Limb (tissue), 2 donors: ENCODE data around the gene ALG2.
A peak's percentile ranks its signal among the peaks of the same experiment; 100 is the strongest.

ENCODE experiments used
- DNase-seq, 2 donors: peaks; one replicate each; pipeline ENCODE4 v3.0.0-alpha.2; 2016; ENCODE audit errors: extremely low spot score in 2 of 2

Gene ALG2, protein sequence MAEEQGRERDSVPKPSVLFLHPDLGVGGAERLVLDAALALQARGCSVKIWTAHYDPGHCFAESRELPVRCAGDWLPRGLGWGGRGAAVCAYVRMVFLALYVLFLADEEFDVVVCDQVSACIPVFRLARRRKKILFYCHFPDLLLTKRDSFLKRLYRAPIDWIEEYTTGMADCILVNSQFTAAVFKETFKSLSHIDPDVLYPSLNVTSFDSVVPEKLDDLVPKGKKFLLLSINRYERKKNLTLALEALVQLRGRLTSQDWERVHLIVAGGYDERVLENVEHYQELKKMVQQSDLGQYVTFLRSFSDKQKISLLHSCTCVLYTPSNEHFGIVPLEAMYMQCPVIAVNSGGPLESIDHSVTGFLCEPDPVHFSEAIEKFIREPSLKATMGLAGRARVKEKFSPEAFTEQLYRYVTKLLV

DNA sequence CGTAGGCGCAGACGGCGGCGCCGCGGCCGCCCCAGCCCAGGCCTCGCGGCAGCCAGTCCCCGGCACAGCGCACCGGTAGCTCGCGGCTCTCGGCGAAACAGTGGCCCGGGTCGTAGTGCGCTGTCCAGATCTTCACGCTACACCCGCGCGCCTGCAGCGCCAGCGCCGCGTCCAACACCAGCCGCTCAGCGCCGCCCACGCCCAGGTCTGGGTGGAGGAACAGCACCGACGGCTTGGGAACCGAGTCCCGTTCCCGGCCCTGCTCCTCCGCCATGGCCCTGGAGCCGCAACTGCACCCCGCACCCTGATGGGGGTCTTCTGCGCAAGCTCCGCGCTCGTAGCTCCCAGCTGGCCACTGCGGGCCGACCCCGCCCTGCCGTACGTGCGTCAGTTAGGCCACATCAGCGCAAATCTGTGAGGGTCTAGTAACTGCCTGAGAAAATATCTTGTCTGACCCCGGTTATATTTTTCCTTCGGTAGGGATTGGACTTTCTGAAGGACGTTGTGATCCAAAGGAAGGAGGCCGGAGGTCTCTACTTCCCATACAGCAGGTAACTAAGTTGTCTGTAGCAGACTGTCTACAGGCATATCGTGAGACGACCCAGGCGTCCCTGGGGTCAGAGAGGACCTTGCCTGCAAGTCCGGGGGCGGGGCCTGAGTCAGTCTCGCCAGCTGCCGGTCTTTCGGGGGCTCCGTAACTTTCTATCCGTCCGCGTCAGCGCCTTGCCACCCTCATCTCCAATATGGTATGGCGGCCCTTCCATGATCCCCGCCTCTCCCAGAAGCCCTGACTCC, at the start of gene ALG2, which contains the start of gene SEC61B:
ALG2 (minus strand) TSS at position 322 of the 795 bp plus-strand sequence; CDS start at position 274, 48 bp downstream.
SEC61B (plus strand) TSS at position 662 of the 795 bp plus-strand sequence; CDS start at position 744, 82 bp downstream.
- peak; percentile 96 for DNase-seq

- DNase-seq, result no peak
Measured at GRCh38 chr9:99270491-99270890, 48.7 kb upstream of the ALG2 start.

GRCh38 chr9:99269416-99269815, 47.7 kb upstream of the ALG2 start:
- DNase-seq, result no peak

DNA sequence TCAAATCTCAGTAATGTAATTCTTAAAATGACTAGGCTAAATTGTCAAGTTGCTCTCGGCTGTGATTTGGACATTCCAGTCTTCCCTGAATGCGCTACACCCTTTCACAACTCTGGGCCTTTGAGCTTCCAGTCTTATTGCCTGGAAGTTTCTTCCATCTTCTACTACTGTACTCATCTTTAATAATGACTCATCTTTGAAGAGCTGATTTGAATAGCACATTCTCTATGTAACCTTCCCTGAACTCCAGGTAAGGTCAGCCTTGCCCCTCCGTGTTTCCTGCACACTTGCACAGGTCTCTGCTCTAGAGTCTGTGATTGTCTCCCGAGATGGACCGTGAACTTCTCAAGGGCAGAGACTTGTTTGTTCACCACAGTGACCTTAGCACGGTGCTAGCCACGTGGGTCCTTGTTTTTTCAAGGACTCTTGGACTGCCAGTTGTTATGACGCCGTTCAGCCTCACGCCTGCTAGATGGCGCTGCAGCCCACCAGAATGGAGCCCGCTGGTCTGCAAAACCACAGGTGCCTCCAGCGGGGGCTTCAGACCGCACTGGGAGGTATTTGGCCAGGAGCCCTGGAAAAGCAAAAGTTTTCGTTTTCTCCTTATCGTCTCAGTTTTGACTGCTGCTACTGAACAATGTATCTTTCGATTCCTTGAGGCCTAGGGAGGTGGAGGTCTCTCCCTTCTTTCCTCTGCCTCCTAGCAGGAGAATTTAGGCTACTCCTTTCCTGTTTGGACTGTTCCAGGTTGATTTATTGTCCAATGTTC, 44.7 kb upstream of the ALG2 start:
- peak; percentile 66 to 84 for DNase-seq

DNA sequence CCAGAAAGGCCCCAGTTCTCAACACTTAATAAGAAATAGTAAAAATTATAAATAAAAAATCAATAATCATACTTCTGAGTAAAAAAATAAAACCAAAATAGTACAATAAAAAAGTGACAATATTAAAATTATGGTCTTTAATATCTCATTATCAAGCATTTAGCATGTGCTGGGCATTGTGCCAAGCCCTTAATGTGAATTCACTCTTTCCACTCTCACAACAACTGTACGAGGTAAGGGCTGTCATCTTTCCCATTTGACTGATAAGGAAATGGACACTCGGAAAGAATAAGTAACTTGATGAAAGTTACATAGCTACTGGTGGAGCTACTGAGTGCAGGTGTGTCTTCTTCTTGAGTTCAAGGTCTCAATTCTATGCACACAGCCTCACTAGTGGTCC, 43.9 kb upstream of the ALG2 start:
- no peak for DNase-seq

GRCh38 chr9:99264070-99264680, 42.4 kb upstream of the ALG2 start:
- DNase-seq, result no peak

- DNase-seq, result no peak
Measured at GRCh38 chr9:99262949-99263418, 41.2 kb upstream of the ALG2 start.

DNA sequence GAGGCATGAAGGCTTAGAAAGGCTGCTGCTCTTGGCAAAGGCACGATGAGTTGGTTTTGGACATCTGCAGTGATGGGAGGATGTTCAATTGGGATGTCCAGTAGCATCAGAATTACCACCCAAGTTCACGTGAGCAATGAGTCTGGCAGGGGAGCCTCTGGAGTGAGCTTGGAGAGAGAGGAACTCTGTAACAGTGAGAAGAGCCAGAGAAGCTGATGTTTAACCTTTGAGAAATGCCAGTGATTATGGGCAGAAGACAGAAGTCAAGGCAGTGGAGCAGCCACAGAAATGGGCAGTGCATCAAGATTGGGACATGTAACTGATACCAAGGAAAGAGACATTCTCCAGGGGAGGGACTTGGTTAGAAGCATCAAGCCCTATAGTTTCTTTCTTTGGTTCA, 40.2 kb upstream of the ALG2 start:
- no peak for DNase-seq

GRCh38 chr9:99259231-99259918, 37.6 kb upstream of the ALG2 start:
- peak; percentile 27 to 56 for DNase-seq

DNA sequence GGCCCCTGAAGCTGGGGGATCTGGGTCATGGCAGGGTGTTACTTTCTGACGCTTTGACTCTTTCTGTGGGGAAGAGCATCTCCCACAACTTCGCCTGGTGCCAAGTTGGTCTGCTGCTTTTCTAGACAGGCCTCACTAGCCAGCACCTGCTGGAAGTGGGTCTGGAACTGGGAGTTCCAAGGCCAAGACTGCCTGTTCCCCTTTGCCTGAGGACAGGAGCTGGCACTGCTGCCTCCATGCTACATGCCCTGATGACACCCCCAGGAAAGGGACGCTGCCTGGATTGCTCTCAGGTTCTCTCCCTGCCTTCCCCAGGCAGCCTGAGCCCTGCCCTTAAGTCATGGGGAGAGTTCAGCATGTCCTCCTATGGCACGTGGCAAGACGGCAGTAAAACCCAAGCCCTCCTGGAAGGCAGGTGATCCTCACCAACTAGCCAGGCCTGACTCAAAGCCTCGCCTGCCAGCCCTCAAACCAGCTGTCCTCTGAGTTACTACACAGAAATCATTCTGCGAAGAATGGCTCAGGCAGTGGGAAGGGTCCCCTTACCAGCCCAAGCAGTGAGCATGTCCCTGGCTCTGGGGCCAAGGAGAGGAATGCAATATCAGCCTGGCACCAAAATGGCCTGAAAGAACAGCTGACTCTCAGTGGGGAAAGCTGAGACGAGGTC, 36.1 kb upstream of the ALG2 start:
- DNase-seq, result no peak

GRCh38 chr9:99255651-99256050, 33.9 kb upstream of the ALG2 start:
- no peak for DNase-seq

DNA sequence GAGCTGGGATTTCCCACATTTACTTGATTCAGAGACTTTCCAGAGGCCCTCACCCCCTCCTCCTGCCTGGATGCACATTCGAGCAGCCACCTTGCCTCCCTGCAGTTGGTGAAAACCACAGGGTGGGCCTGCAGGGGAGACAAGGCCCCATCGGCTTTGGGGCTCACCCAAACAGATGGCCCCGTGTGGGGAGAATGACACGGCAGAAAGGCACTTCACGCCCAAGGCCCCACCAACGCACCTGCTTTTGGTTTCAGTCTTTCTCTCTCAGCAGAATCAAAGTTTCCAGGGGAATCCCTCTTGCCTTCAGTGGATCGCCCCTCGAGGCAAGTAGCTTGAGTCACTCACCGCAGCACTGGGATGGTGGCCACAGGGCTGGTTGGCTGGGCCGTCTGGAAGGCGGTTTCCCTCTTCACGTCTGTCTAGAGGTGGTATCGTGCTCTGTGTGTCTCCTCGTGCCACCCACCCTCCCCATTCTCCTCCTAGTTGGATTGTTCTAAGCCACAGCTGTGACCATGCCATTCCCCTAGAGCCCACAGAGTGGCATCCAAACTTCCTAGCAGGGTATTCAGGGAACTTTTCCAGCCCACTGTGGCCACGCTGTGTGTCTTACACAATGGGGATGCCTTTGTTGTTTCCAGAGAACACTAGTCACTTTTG, 32.2 kb upstream of the ALG2 start:
- DNase-seq, result no peak

GRCh38 chr9:99253134-99253533, 31.4 kb upstream of the ALG2 start:
- DNase-seq, result no peak

DNA sequence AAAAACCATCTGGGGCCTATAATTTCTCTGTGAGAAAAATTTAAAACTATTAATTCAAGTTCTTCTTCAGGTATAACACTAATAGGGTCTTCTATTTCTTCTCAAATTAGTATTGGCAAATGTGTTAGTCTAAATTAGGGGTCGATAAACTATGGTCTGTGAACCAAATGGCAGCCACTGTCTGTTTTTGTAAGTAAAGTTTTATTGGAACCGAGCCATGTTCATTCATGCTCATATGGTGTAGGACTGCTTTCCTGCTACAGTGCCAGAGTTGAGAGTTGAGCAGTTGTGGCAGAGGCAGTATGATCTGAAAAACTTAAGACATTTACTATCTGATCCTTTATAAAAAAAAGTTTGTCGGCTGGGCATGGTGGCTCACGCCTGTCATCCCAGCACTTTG, 29.4 kb upstream of the ALG2 start:
- no peak for DNase-seq

DNA sequence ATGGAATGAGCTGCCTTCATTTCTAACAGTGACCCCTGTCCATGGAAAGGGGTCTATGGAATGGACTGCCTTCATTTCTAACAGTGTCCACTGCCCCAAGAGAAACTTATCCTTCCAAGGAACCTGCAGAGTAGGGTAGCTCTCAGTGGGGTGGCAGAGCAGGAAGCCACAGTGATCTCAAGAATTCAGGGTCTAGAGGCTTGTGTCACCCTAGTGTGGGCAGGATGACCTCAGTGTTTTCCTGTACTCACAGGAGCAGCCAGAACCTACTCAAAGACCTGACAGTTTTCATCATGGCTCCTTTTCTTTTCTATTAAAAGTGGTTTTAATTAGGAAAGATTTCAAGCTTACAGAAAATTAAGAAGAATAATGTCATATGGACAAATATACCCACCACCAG, 27.9 kb upstream of the ALG2 start:
- DNase-seq, result no peak

GRCh38 chr9:99244344-99245260, 22.9 kb upstream of the ALG2 start:
- DNase-seq, result no peak

DNA sequence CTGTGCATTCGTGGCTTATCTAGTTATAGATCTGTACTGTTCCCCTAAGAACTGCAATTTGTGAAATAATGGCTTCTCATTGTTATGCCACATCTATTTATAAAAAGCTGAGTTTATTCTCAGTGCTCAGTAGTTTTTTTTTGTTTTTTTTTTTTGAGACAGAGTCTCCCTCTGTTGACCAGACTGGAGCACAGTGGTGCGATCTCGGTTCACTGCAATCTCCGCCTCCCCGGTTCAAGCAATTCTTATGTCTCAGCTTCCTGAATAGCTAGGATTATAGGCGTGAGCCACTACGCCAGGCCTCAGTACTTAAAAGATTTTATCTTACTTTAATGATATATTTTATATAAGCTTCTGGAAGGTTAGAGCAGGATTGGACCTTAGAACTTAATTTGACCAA, 19.4 kb upstream of the ALG2 start:
- no peak for DNase-seq

DNA sequence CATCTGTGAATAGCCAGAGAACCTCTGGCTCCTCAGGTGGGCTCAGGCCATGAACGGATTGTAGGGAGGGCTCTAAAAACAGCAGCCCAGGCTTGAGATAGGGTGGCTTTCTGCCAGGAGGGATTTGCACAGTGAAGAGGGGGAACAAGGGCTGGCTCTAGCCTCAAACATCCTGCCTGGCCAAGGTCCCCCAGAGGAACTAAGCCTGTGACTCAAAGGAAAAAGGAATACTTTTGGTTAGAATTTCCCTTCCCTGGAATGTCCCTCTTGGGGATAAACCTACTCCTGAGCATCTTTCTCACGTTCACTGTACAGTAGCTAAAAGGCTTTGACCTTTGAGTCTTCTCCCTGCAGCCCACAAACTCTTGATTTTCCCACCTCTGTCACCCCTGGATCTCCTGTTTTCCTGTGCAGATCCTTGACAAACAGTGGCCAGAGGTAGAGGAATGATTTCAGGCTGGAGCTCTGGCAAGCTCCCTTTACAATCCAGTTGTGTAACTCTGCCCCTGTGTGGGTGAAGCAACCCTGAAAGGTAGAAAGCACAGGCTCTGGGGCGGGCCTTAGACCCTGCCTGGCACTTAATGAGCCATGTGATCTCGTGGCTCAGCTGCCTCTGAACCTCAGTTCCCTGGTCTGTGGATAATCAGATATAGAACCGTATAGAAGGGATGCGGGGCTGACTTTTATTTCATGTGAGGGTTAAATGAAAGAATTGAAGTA, 17.8 kb upstream of the ALG2 start:
- no peak for DNase-seq
